Measurements from ENCODE around the gene STK32C.

STK32C gene

DNA sequence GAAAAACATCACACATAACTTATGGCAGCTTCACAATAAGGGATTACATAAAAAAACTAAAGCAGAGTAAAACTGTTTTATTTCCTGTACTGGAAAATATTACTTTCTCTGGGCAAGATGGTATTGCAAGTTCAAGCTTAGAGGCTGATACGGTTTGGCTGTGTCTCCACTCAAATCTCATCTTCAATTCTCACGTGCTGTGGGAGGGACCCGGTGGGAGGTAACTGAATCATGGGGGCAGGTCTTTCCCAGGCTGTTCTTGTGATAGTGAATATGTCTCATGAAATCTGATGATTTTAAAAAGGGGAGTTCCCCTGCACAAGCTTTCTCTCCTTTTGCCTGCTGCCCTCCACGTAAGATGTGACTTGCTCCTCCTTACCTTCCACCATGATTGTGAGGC, 19.2 kb upstream of the STK32C start:
- no peak for FAIRE-seq
- TF ChIP-seq, protein P1, sequence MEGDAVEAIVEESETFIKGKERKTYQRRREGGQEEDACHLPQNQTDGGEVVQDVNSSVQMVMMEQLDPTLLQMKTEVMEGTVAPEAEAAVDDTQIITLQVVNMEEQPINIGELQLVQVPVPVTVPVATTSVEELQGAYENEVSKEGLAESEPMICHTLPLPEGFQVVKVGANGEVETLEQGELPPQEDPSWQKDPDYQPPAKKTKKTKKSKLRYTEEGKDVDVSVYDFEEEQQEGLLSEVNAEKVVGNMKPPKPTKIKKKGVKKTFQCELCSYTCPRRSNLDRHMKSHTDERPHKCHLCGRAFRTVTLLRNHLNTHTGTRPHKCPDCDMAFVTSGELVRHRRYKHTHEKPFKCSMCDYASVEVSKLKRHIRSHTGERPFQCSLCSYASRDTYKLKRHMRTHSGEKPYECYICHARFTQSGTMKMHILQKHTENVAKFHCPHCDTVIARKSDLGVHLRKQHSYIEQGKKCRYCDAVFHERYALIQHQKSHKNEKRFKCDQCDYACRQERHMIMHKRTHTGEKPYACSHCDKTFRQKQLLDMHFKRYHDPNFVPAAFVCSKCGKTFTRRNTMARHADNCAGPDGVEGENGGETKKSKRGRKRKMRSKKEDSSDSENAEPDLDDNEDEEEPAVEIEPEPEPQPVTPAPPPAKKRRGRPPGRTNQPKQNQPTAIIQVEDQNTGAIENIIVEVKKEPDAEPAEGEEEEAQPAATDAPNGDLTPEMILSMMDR (IDR thresholded peaks at IDR 0.05; ENCODE audit: insufficient read depth, missing control alignments), result no peak
- no peak for DNase-seq (ENCODE audit: insufficient read length, low spot score)

DNA sequence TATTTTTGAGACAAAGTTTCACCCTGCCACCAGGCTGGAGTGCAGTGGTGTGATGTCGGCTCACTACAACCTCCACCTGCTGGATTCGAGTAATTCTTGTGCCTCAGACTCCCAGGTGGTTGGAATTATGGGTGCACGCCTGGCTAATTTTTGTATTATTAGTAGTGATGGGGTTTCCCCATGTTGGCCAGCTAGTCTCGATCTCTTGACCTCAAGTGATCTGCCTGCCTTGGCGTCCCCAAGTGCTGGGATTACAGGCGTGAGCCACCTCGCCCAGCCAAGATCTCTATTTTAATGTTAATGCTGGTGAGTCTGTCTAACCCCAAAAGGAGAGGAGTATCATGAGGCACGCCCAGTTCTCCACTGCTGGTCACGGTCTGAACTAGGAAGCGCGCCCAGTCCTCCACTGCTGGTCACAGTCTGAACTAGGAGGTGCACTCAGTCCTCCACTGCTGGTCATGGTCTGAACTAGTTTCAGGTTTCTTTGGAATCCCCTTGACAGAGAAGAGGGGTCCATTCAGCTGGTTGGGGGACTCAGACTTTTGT, 18.7 kb upstream of the STK32C start:
- TF ChIP-seq, protein P1 (IDR thresholded peaks at IDR 0.05; ENCODE audit: insufficient read depth, missing control alignments), result no peak
- FAIRE-seq (no peak), DNase-seq (ENCODE audit: insufficient read length, low spot score) (no peak)

DNA sequence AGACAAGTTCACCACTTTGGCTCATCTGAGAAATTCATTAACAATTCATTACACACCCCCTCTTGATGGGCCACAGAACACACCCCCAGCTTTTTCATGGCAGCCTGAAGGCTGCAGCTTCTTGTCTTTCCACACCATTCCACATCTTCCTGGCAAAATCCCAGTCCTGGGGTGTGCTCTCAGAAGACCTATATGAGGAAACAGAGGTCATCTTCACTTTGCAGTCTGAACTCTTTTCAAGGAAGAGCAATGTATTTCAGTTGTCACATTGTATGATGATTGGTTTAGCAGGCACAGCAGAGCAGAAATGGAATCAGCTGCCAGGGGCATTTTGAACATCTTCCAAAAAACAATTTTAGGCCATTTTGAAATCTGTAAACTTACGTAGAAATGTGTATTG, 16.4 kb upstream of the STK32C start:
- TF ChIP-seq, protein P1 (IDR thresholded peaks at IDR 0.05; ENCODE audit: insufficient read depth, missing control alignments), result no peak
- no peak for DNase-seq (ENCODE audit: insufficient read length, low spot score)
- no peak for FAIRE-seq

DNA sequence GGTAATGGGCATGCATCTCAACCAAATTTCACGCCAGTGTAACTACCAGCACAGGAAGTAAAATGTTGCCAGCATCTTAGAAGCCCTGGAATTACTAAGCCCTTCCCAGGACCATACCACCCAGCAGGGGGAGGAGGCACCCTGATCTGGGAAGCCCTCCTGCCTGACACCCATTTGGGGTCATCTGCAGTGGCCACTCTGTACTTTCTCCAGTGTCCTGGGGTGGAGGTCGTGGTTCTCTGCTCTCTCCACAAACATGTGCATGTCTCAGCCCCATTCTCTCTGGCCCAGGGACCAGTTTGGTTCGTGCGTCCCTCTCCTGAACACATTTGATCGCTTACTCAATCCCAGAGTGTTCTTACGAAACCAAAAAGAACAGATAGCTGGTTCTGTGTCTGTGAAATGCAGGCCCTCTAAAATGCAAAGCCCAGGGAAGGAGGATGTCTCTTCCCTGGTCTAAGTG, 14.9 kb upstream of the STK32C start:
- TF ChIP-seq, protein P1 (IDR thresholded peaks at IDR 0.05; ENCODE audit: insufficient read depth, missing control alignments), result no peak
- DNase-seq (ENCODE audit: insufficient read length, low spot score) (no peak), FAIRE-seq (no peak)

DNA sequence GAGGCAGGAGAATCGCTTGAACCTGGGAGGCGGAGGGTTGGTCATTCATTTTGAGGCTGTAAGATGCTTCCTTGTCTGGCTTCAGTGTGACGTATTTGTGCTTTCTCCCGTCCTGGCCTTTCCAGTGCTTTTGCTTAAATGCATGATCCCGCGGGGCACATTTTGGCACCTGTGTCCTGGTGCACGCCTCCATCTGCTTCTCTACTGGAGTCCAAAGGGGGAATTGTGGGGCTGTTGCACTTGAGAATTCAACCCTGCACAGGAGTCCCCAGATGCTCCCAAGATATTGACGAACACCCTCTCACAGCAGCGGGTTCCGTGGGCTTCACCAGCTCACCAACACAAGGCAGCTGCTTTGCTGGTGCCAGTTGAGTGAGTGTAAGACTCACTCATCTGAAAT, 14.0 kb upstream of the STK32C start:
- TF ChIP-seq, protein P1 (IDR thresholded peaks at IDR 0.05; ENCODE audit: insufficient read depth, missing control alignments), result no peak
- FAIRE-seq, result no peak

DNA sequence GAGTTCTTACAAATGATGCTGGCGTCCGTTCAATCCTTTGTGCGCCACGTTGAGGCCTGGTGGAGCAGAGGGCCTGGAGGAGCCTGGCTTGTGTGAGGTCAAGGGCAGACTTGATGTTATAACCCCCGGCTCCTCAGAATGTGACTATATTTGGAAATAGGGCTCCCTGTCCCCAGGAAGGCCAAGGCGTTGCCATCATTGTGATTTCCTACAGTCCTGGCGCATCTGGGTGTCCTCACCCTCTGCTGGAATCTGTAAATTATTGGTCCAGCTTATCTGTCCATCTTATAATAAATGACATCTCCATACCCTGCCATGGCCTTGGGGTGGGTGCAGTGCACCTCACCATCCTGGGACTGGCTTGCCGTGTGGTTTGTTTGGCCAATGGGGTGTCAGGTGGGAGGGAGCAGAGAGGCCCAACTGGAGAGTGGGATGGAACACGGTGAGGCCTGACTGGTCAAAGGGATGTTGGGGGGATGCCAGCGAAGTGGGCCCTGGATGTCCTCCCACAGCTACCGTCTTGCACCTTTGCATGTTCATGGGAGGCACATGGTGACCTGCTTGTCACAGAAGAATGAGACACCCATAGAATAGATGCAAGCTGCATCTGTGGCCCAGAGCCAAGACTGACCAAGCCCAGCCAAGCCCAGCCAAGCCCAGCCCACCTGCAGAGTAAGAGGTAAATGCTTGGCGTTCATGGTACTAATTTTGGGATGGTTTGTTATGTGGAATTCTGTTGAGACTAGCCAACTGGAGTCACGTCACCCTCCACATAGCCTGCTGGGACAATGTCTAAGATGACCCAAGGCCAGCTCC, 13.1 kb upstream of the STK32C start:
- DNase-seq (ENCODE audit: insufficient read length, low spot score) (no peak), FAIRE-seq (no peak)
- TF ChIP-seq, protein P1 (IDR thresholded peaks at IDR 0.05; ENCODE audit: insufficient read depth, missing control alignments), result no peak

More for the DNA sequence above, 14.0 kb upstream of the STK32C start:
- DNase-seq (ENCODE audit: insufficient read length, low spot score), result no peak
